HepG2 (cell line): Measurements from ENCODE around the gene NDUFB10. TPM values are rescaled to one million over a fixed set of nuclear protein-coding genes. Genes with fewer than 3 reads are reported as not detected.

ENCODE experiments used
- ATF7 ChIP-seq, 2 experiments: fragments of 450-650 bp in 1 of 2; sonication (generic) in 1 of 2; formaldehyde crosslinking in 1 of 2; IDR thresholded peaks; 2 replicates each; pipeline versions ENCODE4 v1.4.0 to v1.6.1; 2016 to 2020; ENCODE audit warnings: antibody characterized with exemption in 1 of 2, mild to moderate bottlenecking in 1 of 2, missing genetic modification reagents in 1 of 2
- CEBPB ChIP-seq: IDR thresholded peaks from 2 replicates; pipeline ENCODE4 v1.6.1; 2011; ENCODE audit warnings: low read depth, low read length, improper control_type of control experiment, borderline replicate concordance
- CENPX ChIP-seq: sonication (generic); formaldehyde crosslinking; IDR thresholded peaks from 2 replicates; pipeline ENCODE4 v1.9.0; 2021; ENCODE audit warnings: mild to moderate bottlenecking, missing genetic modification reagents, moderate library complexity
- ESRRA ChIP-seq: sonication (generic); formaldehyde crosslinking; IDR thresholded peaks from 2 replicates; pipeline ENCODE4 v1.5.1; 2020; ENCODE audit warnings: mild to moderate bottlenecking, low read depth, missing genetic modification reagents
- ETV6 ChIP-seq: sonication (generic); formaldehyde crosslinking; conservative IDR thresholded peaks from 2 replicates; pipeline ENCODE4 v1.4.0; 2020; ENCODE audit warnings: missing genetic modification reagents
- HMGXB4 ChIP-seq, 2 experiments: sonication (generic) in 1 of 2; formaldehyde crosslinking in 1 of 2; IDR thresholded peaks; 2 replicates each; pipeline versions ENCODE4 v1.4.0 to v1.6.1; 2018 to 2020; ENCODE audit warnings: missing genetic modification reagents in 2 of 2, borderline replicate concordance in 1 of 2, low read depth in 1 of 2, mild to moderate bottlenecking in 1 of 2, missing biosample characterization in 1 of 2
- IKZF4 ChIP-seq: sonication (generic); formaldehyde crosslinking; IDR thresholded peaks from 2 replicates; pipeline ENCODE4 v1.5.1; 2020; ENCODE audit warnings: borderline replicate concordance, mild to moderate bottlenecking, low read depth, missing genetic modification reagents; ENCODE audit errors: not compliant biosample characterization
- KDM5B ChIP-seq: sonication (generic); formaldehyde crosslinking; IDR thresholded peaks from 2 replicates; pipeline ENCODE4 v1.4.0; 2020; ENCODE audit warnings: missing genetic modification reagents, mild to moderate bottlenecking, borderline replicate concordance
- MTERF4 ChIP-seq: sonication (generic); formaldehyde crosslinking; IDR thresholded peaks from 2 replicates; pipeline ENCODE4 v1.8.0; 2023; ENCODE audit warnings: mild to moderate bottlenecking, missing genetic modification reagents
- PCBP2 ChIP-seq: fragments of 200-400 bp; formaldehyde crosslinking; optimal IDR thresholded peaks from 2 replicates; pipeline ENCODE3; 2018; ENCODE audit warnings: low read length, low read depth; ENCODE audit not compliant: poor library complexity, severe bottlenecking
- SNAPC5 ChIP-seq: sonication (generic); formaldehyde crosslinking; IDR thresholded peaks from 2 replicates; pipeline ENCODE4 v1.8.1; 2023; ENCODE audit warnings: mild to moderate bottlenecking, missing genetic modification reagents, borderline replicate concordance
- TBP ChIP-seq: sonication (generic); formaldehyde crosslinking; IDR thresholded peaks from 2 replicates; pipeline ENCODE4 v1.5.0; 2020; ENCODE audit warnings: missing genetic modification reagents
- ZNF121 ChIP-seq: sonication (generic); formaldehyde crosslinking; IDR thresholded peaks from 2 replicates; pipeline ENCODE4 v1.5.0; 2020; ENCODE audit warnings: mild to moderate bottlenecking, missing genetic modification reagents
- ZNF513 ChIP-seq: sonication (generic); formaldehyde crosslinking; conservative IDR thresholded peaks from 2 replicates; pipeline ENCODE4 v1.5.0; 2020; ENCODE audit warnings: missing genetic modification reagents
- ZNF7 ChIP-seq: IDR thresholded peaks from 2 replicates; pipeline ENCODE4 v1.6.1; 2016; ENCODE audit warnings: missing biosample characterization, missing genetic modification reagents
- ZNF740 ChIP-seq: sonication (generic); formaldehyde crosslinking; IDR thresholded peaks from 2 replicates; pipeline ENCODE4 v1.4.0; 2020; ENCODE audit warnings: missing genetic modification reagents
- ZNF777 ChIP-seq: sonication (generic); formaldehyde crosslinking; IDR thresholded peaks from 2 replicates; pipeline ENCODE4 v1.4.0; 2020; ENCODE audit warnings: missing genetic modification reagents
- ZNF850 ChIP-seq: sonication (generic); formaldehyde crosslinking; conservative IDR thresholded peaks from 2 replicates; pipeline ENCODE4 v1.9.0; 2021; ENCODE audit warnings: mild to moderate bottlenecking, missing genetic modification reagents
- ZSCAN20 ChIP-seq: sonication (generic); formaldehyde crosslinking; IDR thresholded peaks from 2 replicates; pipeline ENCODE4 v1.4.0; 2020; ENCODE audit warnings: missing genetic modification reagents, mild to moderate bottlenecking, borderline replicate concordance
- polyA plus RNA-seq, 8 experiments: library from polyadenylated mRNA; depleted of rRNA in 3 of 8; stranded (reverse) in 7 of 8; unstranded in 1 of 8; fragments of >200 nt; fragmentation: Illumina TruSeq in 4 of 8; extraction: Trizol in 4 of 8; gene quantifications; 2 replicates each; pipeline versions ENCODE4 v1.2.1 to v1.2.3, GENCODE V29; 2011 to 2016; ENCODE audit warnings: low read depth in 4 of 8, missing spikeins in 1 of 8, mixed read lengths in 1 of 8; ENCODE audit not compliant: insufficient read depth in 1 of 8
- total RNA-seq, 5 experiments: library from RNA; depleted of rRNA; stranded (reverse); fragments of >200 nt; fragmentation: Illumina TruSeq; extraction: Trizol; gene quantifications; 2 replicates each; pipeline ENCODE4 v1.2.3, GENCODE V29; 2016; ENCODE audit warnings: low read depth in 1 of 5
- TF ChIP-seq, protein P1 (sequence below): sonication (generic); formaldehyde crosslinking; IDR thresholded peaks from 2 replicates; pipeline ENCODE4 v1.4.0; 2020; ENCODE audit warnings: missing genetic modification reagents

The NDUFB10 gene
- total and polyA plus RNA-seq, 2 of the 13 experiments (the other 11 are each of a cell fraction or from before 2014, with no cell fraction given): 68.6 to 157 TPM

- TF ChIP-seq CENPX (CRISPR knock-in tag): no peak
- TF ChIP-seq CEBPB: peak; percentile 51; the same call in 1 of the 2 replicates
- peak; percentile 88 for TF ChIP-seq KDM5B
- peak; percentile 2 to 37; a peak in 2 of 4 replicates for TF ChIP-seq HMGXB4 (CRISPR knock-in tag; IDR thresholded peaks at IDR 0.05; ENCODE audit: borderline replicate concordance in 1 of 2, low read depth in 1 of 2)
- TF ChIP-seq IKZF4: peak; percentile 64
- TF ChIP-seq MTERF4 (CRISPR knock-in tag): peak; percentile 54; the same call in 1 of the 2 replicates
- no peak for TF ChIP-seq ZNF7 (CRISPR knock-in tag)
- 0 out of 2 replicates have a peak, but pooled peaks have one; percentile 37 for TF ChIP-seq ZSCAN20
- TF ChIP-seq ZNF513: no peak
- no peak for TF ChIP-seq ZNF740
- TF ChIP-seq, protein P1, sequence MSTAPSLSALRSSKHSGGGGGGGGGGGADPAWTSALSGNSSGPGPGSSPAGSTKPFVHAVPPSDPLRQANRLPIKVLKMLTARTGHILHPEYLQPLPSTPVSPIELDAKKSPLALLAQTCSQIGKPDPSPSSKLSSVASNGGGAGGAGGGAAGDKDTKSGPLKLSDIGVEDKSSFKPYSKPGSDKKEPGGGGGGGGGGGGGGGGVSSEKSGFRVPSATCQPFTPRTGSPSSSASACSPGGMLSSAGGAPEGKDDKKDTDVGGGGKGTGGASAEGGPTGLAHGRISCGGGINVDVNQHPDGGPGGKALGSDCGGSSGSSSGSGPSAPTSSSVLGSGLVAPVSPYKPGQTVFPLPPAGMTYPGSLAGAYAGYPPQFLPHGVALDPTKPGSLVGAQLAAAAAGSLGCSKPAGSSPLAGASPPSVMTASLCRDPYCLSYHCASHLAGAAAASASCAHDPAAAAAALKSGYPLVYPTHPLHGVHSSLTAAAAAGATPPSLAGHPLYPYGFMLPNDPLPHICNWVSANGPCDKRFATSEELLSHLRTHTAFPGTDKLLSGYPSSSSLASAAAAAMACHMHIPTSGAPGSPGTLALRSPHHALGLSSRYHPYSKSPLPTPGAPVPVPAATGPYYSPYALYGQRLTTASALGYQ (CRISPR knock-in tag): peak; percentile 70
- no peak; the same call in 1 of the 2 replicates for TF ChIP-seq ZNF777
- TF ChIP-seq TBP: no peak
- TF ChIP-seq ZNF850 (CRISPR knock-in tag): no peak
- no peak; the same call in none of the 2 replicates for TF ChIP-seq ZNF121 (CRISPR knock-in tag)
- TF ChIP-seq ETV6 (CRISPR knock-in tag): 0 out of 2 replicates have a peak, but pooled peaks have one; percentile 31
- 0 out of 2 replicates have a peak, but pooled peaks have one; percentile 56 for TF ChIP-seq ESRRA (CRISPR knock-in tag)
- no peak for TF ChIP-seq SNAPC5
- TF ChIP-seq ATF7 (IDR thresholded peaks at IDR 0.05): no peak
- TF ChIP-seq ATF7 (CRISPR knock-in tag; IDR thresholded peaks at IDR 0.05): peak; percentile 61; the same call in 1 of the 2 replicates
- TF ChIP-seq PCBP2: no peak
These were observed 18.8 kb upstream of the NDUFB10 start (continued) for GRCh38 chr16:1940273-1941161.
